Middle frontal gyrus (tissue), 1 donor: Measurements from ENCODE around the gene TAF5L.
"Not testable (repeated sequence)": the region's sequence is repeated elsewhere in the genome, so short reads cannot be mapped to it uniquely, and the experiment has no call there.

Experiments used
- DNase-seq: peaks from one replicate; pipeline ENCODE4 v3.0.0-alpha.2; 2015; ENCODE audit warnings: low spot score; ENCODE audit errors: extremely low spot score

The TAF5L gene

DNA sequence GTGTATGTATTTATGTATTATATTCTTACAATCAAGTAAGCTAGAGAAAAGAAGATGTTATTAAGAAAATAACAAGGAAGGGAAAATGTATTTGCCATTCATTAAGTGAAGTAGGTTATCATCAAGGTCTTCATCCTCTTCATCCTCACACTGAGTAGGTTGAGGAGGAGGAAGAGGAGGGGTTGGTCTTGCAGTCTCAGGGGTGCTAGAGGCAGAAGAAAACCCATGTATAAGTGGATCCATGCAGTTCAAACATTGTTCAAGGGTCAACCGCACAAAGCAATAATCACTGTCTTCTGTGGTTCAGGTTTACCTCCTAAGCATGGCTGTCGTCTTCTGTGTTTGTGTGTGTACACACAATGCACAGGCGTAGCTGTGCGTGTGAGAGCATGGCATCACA, 17.0 kb upstream of the TAF5L start:
- DNase-seq: no peak

- DNase-seq: no peak
These were observed 16.5 kb upstream of the TAF5L start for GRCh38 chr1:229642376-229642775.

DNA sequence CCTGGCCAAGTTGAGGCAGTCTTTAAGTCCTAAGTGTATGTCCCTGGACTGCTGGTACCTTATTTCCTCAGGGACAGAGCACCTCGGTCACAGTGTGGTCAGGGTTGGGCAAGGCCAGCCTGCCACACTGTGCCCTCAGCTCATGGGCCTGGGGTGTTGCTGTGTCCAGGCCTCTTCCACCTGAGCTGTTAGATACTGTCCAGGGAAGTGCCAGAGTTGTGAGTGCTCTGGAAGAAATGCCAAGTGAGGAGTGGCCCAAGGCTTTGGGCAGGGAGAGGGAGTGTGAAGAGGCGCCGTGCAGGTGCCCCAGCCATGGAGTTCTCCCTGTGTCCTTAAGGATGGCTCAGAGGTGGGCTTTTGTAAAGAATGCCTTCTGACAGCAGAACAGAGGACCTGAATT, 15.4 kb upstream of the TAF5L start:
- no peak for DNase-seq

GRCh38 chr1:229640455-229640854, 14.5 kb upstream of the TAF5L start:
- no peak for DNase-seq

DNA sequence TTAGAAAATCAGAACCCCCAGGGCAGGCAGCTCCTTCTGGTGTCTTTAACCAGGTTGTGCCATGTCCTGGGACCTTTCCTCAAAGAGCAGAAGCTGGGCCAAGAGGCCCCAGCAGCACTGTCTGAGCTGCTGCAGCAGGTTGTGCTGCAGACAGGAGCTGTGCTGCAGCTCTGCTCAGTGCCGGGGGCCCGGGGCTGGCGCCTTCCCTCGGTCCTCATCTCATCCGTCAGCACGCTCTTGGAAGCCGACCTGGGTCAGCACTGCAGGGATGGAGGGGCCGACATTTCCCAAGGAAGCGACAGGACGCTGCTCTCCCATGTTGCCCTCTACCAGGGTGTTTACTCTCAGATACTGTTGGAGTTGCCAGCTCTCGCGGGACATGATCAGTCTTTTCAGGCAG, 11.8 kb upstream of the TAF5L start:
- DNase-seq: no peak

- DNase-seq: no peak
These were observed 10.1 kb upstream of the TAF5L start for GRCh38 chr1:229636042-229636441.

GRCh38 chr1:229631966-229632365, 6.0 kb upstream of the TAF5L start:
- no peak for DNase-seq

- no peak for DNase-seq
These were observed 5.2 kb upstream of the TAF5L start for GRCh38 chr1:229631148-229631547.

DNA sequence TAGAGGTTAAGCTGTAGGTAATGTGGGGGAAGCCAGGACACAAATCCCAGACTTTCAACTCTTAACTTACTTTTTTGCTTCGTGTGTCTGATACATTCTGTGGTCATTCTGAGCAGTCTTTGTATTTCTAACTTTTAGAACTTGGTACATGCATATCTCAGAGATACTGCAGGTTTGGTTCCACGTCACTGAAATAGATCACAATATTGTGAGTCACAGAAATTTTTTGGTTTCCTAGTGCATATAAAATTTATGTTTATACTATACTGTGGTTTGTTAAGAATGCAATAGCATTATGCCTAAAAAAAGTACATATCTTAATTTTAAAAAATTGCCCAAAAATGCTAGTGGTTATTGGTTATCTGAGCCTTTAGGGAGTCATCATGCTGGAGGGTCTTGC, 3.3 kb upstream of the TAF5L start:
- no peak for DNase-seq

DNA sequence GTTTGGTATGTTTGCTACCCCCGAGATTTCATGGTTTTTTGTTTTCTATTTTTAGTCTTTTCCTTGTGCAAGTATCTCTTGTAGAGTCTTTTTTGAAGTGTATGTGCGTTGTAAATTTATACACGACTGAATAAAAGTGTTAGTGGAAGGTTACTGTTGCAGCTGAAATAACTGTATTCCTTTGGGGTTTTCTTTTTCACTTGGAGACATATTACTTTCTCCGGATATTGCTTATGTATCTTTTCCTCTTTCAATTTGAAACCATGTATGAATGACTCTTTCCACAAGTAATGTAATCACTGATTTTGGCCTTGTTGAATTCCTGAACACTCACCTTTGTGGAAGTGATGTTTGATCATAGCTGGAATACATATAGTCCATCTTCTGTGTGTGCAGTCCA, 1.1 kb upstream of the TAF5L start:
- DNase-seq: no peak

DNA sequence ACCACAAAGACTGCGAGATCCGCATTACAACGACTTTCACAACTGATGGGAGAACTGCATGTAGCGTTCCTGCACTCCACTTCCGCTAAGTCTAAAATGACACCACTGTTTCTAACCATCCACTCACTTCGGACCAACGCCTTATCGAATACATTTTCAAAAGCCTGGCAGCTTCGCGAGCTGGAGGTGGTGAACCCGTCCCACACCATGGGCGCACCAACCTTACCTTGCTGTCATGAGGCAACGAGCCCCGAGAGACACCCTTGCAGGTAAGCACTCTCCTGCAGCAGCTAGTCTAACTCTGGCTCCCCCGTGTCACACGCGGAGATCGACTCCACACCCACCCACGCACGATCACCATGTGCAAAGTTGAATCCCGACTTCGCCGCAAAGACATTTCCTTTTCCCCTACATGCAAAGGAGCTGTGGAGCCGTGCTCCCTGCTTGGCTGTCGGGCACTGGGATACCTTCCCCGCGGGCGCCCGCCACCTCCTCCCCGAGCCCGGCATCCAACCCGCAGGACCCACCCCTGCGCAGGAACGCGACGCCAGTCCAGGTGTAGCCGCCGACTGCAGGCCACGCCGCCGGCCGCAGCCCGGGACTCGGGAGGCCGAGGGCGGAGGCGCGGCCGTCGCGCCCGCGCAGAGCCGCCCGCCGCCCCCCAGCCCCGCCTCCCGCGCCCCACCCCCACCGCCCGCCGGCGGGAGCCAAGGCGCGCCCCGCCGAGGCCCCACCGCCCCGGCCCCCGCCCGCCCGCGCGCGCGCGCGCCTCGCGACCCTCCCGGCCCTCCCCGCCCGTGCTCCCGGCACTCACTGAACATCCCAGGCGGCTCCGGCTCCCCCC, 629 bp downstream of the TAF5L start:
- DNase-seq: no peak

DNA sequence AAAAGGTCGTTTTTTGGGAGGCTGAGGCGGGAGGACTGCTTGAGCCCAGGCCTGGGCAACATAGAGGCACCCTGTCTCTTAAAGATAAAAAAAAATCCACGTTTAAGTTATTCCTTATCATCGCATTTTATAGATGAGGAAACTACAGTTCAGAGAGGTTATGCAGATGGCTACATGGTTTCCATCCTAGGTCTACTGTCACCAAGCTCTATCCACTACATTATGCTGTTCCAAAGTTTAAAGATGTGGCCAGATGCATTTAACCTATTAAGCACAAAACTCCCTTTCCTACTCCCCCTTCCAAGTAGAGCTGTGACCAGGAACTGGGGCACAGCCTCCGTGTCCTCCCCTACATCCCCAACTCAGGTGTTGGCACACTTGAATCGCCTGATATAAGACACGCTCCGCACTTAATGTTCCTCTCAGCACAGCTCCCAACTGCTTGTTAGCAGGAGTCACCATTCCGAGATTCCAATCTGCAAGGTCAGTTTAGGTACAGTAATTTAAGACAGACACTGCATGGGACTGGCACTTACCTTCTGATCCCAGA, 1.3 kb downstream of the TAF5L start:
- no peak for DNase-seq

- no peak for DNase-seq
These were observed 2.1 kb downstream of the TAF5L start for GRCh38 chr1:229623838-229624237.

DNA sequence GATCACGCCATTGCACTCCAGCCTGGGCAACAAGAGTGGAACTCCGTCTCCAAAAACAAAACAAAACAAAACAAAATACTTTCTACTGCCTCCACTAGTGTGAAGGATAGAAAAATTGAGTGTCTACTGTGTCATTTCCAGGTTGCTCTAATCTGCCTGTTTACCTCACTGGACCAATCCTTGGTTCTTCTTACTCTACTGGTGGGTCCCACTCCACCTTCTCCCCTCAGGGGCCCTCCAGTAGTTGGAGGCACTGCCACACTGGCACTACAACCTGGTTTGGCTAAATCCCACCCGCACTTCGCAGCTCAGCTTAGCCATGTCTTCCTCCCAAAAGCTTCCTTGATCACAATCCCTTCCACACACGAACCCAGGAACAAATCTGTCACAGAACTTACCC, 2.7 kb downstream of the TAF5L start:
- DNase-seq: no peak

- DNase-seq: not testable (repeated sequence)
These were observed 3.2 kb downstream of the TAF5L start for GRCh38 chr1:229622641-229623120.

GRCh38 chr1:229621663-229622062, 4.3 kb downstream of the TAF5L start:
- DNase-seq: no peak

DNA sequence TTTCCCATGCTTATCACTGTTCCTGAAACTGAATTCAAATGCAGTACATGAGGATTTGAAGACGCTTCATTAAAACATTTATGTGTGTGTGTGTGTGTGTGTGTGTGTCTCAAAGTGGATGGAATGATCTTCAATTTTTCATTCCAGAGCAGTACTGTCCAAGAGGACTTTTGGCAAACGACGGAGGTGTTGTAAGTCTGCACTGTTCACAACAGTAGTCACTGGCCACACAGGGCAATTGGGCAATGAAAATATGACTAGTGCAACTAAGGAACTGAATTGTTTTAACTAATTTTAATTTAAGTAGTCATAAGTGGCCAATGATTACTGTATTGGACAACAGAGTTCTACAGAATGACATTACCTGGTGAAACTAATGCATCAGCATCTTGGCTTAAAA, 5.0 kb downstream of the TAF5L start:
- DNase-seq: no peak

DNA sequence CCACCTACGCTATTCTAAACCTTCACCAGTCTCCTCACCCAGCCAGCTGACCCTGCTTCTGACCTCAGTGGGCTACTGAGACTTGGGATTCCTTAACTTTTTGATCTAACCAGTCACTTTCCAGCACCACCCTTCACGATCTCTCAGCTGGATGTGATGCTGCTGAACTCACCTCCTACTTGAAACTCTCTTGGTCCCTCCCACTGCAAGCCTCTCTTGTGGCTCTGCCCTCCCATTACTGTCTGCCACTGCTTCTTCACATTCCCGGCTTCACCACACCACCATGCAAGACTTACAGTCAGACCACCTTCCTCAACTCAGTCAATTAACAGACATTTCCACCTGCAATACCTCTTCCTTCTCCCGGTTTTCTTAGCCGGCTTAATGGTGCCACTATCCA, 6.3 kb downstream of the TAF5L start:
- DNase-seq: no peak

- no peak for DNase-seq
These were observed 6.9 kb downstream of the TAF5L start for GRCh38 chr1:229619002-229619401.

GRCh38 chr1:229617351-229618100, 8.4 kb downstream of the TAF5L start:
- DNase-seq: no peak

DNA sequence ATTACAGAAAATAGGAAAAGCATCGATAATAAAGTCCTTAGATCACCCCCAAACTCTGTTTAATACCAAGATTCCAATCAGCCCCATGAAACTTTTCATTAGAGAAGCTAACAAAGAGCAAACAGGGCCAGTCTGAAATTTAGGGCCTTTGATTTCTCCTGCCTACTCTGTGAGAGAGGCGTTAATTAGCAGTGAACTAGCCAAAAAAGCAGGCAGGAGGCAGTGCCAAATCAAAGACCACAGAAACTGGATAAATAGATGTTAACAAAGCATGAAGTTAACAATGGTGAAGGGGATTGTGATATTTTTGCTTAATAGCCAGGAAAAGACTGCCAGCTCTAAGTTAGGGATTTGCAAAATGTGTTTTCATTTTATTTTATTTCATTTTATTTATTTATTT, 11.2 kb downstream of the TAF5L start:
- no peak for DNase-seq

DNA sequence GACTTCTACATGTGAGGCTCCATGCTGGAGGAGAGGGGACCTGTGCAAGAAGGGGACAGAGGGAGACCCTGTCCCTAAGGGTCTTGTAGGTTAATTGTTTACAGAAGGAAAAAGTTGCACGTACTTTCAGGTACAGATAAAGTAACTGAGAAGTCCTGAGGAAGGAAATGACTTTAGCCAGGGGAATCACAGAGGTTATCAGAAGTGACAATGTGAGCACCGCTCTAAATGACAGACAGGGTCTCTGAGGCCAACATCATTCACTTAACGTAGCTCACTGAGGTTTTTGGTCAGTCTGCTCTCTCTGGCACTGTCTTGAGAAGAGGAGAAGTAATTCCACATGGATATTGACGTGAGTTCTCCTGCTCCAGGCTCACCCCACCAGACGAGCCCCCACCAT, 12.0 kb downstream of the TAF5L start:
- no peak for DNase-seq
